WERI-Rb-1 (cell line): ENCODE data around the gene TSPYL2.

Experiments used
- DNase-seq: peaks from one replicate; pipeline ENCODE4 v3.0.0-alpha.2; 2020
- H3K27ac ChIP-seq: fragments of 250-450 bp; sonication (Bioruptor Pico); 2 replicates; pipeline ENCODE4 v1.5.1; 2020; ENCODE audit warnings: mild to moderate bottlenecking, moderate library complexity
- H3K27me3 ChIP-seq: fragments of 250-450 bp; sonication (Bioruptor Pico); 2 replicates; pipeline ENCODE4 v1.5.1; 2021; ENCODE audit warnings: mild to moderate bottlenecking, low read depth, moderate library complexity; ENCODE audit not compliant: insufficient read depth, severe bottlenecking
- H3K36me3 ChIP-seq: fragments of 250-450 bp; sonication (Bioruptor Pico); 2 replicates; pipeline ENCODE4 v1.5.1; 2020; ENCODE audit warnings: mild to moderate bottlenecking, moderate library complexity
- H3K4me3 ChIP-seq: 2 replicates; pipeline ENCODE4 v1.5.1; 2011; ENCODE audit warnings: low read depth, mild to moderate bottlenecking, control low read depth, low read length
- H3K9me3 ChIP-seq: fragments of 250-450 bp; sonication (Bioruptor Pico); 2 replicates; pipeline ENCODE4 v1.5.1; 2021; ENCODE audit warnings: mild to moderate bottlenecking, moderate library complexity; ENCODE audit not compliant: severe bottlenecking
- TF ChIP-seq, protein P1 (sequence below): IDR thresholded peaks from 2 replicates; pipeline ENCODE4 v1.5.1; 2011; ENCODE audit warnings: low read depth, mild to moderate bottlenecking, control low read depth, inconsistent platforms, low read length

The TSPYL2 gene

DNA sequence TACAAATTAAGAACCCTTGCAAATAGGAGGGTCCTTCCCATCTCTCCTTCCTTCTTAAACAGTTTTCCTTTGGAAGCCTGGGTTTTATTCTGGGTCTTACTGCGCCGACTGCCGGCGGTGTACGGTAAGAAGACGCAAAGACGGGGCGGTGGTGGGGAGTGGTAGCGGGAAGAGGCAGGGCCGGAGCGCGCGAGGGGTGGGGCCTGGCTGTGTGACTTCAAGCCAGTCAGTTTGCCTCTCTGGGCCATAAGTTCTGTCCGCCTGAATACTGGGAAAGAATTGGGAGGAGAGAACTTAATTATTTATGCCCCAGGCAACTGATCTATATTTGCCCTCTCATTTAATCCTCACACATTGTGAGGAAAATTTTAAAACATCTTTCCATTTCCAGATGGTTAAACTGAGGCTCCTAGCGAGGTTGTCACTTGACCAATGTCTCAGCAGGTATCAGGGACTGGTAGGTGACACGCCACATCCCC lies 11.0 kb downstream of the TSPYL2 start:
- DNase-seq = peak; percentile 79
- peak overlapping the region; percentile 86 for H3K27ac ChIP-seq
- no peaks in the 10 kb centered on the region for H3K9me3 ChIP-seq
- H3K4me3 ChIP-seq = peak overlapping the region; percentile 56
- TF ChIP-seq, protein P1, sequence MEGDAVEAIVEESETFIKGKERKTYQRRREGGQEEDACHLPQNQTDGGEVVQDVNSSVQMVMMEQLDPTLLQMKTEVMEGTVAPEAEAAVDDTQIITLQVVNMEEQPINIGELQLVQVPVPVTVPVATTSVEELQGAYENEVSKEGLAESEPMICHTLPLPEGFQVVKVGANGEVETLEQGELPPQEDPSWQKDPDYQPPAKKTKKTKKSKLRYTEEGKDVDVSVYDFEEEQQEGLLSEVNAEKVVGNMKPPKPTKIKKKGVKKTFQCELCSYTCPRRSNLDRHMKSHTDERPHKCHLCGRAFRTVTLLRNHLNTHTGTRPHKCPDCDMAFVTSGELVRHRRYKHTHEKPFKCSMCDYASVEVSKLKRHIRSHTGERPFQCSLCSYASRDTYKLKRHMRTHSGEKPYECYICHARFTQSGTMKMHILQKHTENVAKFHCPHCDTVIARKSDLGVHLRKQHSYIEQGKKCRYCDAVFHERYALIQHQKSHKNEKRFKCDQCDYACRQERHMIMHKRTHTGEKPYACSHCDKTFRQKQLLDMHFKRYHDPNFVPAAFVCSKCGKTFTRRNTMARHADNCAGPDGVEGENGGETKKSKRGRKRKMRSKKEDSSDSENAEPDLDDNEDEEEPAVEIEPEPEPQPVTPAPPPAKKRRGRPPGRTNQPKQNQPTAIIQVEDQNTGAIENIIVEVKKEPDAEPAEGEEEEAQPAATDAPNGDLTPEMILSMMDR = peak; percentile 49
- H3K27me3 ChIP-seq = peaks cover 4% of the 10 kb centered on the region
- H3K36me3 ChIP-seq = no peaks in the 10 kb centered on the region; the same call in 1 of the 2 replicates

DNA sequence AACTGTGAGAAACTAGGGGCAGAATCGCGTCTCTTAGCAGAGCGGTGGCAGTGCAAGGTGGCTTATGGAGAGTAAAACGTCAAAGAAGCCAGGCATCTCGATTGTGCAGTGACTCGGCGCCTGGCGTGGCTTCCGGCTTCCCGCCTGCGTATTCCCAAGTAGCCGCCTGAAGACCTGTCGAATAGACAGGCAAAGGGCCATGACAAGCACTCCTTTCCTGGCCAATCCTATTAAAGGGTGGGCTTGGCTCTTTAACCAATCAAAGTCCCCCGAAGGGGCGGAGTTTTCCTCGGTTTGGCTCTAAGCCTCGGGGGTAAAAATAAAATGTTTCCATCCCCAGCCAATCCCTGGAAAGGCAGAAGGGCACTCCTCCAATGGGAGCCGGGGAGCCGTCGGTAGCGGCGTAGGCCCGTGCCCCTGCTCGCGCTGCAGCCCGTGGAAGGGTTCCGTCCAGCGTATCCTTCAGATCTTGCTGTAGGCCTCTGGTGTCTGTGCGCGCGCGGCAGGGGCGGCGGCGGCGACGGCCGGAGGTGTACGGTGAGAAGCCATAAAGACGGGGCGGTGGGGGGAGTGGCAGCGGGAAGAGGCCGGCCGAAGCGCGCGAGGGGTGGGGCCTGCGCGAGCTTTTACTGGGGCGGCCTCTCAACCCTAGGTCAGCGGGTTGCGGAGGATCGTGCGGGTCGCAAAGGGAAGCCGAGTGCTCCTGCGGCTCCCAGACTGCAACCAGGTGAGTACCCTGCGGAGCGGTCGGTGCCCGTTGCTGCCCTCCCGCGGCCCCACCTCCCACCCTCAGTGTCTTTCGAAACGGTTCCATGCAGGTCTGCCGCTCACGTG lies 11.8 kb downstream of the TSPYL2 start, which contains the start of gene KANTR:
Gene KANTR, plus strand, starts transcription at position 395 of the 834 bp plus-strand sequence. CDS start 30,131 bp downstream, outside the sequence.
- Histone ChIP-seq H3K27me3 (peaks cover 4% of the 10 kb centered on the region), H3K4me3 (peak within 1 kb of the TSS; percentile 57), H3K9me3 (no peaks in the 10 kb centered on the region), H3K36me3 (no peaks in the 10 kb centered on the region; the same call in 1 of the 2 replicates), H3K27ac (peak within 1 kb of the TSS; percentile 86)
- TF ChIP-seq, protein P1 = no peak
- peak; percentile 90 for DNase-seq

DNA sequence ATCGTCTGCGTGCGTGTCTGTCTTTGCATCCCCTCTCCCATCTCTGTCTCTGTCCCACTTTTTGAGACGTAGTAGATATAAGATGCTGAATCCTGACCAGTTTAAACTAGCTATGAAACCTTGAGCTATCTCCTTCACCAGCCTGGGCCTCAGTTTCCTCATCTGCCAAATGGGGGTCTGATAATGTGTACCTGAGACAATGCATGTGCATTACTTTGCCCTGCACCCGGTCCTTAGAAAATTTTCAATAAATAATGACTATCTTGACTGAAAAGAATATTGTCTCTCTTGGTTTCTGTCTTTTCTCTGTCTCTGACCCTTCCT lies 12.4 kb downstream of the TSPYL2 start:
- H3K27ac ChIP-seq = peak overlapping the region; percentile 81

DNA sequence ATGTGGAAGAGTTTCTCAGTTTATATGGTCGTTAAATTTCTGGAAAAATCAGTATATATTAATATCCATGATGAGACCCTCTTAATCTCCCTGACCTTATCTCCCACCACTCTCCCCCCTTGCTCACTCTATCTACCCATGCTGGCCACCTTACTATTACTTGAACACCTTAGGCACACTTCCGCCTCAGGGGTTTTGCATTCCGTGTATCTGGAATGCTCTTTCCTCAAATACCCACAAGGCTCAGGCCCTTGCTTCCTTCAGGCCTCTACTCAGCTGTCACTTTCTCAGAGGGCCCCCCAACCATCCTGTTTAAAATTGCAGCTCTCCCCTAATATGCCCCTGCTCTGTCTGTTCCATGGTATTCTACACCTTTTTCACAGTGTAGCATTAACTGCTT lies 13.6 kb downstream of the TSPYL2 start:
- Histone ChIP-seq H3K27me3 (peaks cover 4% of the 10 kb centered on the region), H3K27ac (no peak overlapping the region), H3K36me3 (peaks cover 3% of the 10 kb centered on the region; the same call in 1 of the 2 replicates), H3K4me3 (no peak overlapping the region), H3K9me3 (no peaks in the 10 kb centered on the region)
- TF ChIP-seq, protein P1 = no peak
- DNase-seq = no peak

More for the DNA sequence above, 12.4 kb downstream of the TSPYL2 start:
- TF ChIP-seq, protein P1 = no peak
- no peaks in the 10 kb centered on the region for H3K9me3 ChIP-seq
- H3K36me3 ChIP-seq = peaks cover 2% of the 10 kb centered on the region; the same call in 1 of the 2 replicates
- DNase-seq = no peak
- peaks cover 4% of the 10 kb centered on the region for H3K27me3 ChIP-seq
- peak overlapping the region; percentile 57 for H3K4me3 ChIP-seq

DNA sequence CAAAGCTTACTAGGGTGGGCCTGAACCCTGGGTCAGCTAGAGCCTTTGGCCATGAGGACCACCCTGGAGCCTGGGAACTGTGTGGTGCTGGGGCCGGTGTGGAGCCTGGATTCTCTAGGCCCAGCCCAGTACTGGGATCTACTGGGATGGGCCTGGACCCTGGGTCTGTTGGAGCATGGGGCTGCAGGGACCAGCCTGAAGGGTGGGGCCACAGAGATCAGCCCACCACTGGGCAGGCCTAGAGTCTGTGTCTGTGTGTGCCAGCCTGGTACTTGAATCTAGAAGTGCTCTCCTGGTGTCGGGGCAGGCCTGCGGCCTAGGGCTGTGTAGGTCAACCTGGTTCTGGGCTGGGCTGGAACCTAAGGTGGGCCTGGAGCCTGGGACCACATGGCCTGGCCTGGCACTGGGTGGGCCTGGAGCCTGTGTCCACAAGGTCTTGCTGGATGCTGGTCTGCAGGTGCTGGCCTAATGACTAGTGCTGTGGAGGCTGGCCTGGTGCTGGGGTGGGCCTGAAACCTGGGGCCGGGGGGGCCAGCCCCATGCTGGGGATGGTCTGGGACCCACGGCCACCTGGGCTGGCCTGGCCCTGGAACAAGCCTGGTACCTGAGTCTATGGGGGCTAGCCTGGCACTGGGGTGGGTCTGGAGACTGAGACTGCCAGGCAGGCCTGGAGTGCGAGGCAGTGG lies 32.8 kb downstream of the TSPYL2 start:
- no peaks in the 10 kb centered on the region for H3K36me3 ChIP-seq
- peaks cover 14% of the 10 kb centered on the region for H3K27me3 ChIP-seq
- no peak for DNase-seq
- no peaks in the 10 kb centered on the region for H3K9me3 ChIP-seq
- H3K4me3 ChIP-seq = no peak overlapping the region
- H3K27ac ChIP-seq = no peak overlapping the region
- TF ChIP-seq, protein P1 = no peak
